Activated CD8-positive, alpha-beta memory T cell treated with anti-CD3 and anti-CD28 coated beads, Interleukin-2, amount 50 U/mL, for 4 hours (primary cell): ENCODE measurements around the gene MORC1.
"Not testable (repeated sequence)": the region's sequence is repeated elsewhere in the genome, so short reads cannot be mapped to it uniquely, and the experiment has no call there.

Source experiments
- DNase-seq: peaks from one replicate; pipeline ENCODE4 v3.0.0-alpha.2; 2020

MORC1 gene, protein sequence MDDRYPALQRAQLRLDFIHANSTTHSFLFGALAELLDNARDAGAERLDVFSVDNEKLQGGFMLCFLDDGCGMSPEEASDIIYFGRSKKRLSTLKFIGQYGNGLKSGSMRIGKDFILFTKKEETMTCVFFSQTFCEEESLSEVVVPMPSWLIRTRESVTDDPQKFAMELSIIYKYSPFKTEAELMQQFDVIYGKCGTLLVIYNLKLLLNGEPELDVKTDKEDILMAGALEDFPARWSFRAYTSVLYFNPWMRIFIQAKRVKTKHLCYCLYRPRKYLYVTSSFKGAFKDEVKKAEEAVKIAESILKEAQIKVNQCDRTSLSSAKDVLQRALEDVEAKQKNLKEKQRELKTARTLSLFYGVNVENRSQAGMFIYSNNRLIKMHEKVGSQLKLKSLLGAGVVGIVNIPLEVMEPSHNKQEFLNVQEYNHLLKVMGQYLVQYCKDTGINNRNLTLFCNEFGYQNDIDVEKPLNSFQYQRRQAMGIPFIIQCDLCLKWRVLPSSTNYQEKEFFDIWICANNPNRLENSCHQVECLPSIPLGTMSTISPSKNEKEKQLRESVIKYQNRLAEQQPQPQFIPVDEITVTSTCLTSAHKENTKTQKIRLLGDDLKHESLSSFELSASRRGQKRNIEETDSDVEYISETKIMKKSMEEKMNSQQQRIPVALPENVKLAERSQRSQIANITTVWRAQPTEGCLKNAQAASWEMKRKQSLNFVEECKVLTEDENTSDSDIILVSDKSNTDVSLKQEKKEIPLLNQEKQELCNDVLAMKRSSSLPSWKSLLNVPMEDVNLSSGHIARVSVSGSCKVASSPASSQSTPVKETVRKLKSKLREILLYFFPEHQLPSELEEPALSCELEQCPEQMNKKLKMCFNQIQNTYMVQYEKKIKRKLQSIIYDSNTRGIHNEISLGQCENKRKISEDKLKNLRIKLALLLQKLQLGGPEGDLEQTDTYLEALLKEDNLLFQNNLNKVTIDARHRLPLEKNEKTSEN

DNA sequence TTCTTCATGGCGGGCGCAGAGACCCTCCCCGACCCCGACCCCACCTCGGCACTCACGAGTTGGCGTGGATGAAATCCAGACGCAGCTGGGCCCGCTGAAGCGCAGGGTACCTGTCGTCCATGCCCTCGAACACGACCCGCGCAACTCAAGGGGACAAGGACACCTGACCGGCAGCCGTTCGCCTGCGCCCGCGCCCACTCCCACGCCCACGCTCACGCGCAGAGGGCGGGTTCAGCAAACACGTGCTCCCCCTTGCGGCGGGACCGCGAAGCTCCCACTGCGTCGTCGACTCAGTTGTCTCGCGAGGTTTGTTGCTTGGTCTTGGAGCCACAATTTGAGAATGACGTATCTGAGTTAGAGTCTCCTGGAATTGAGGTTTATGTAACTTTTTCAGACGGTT is at the start of gene MORC1:
Gene MORC1 (minus strand): TSS at position 196 of the 400 bp plus-strand sequence. CDS start 75 bp downstream, at position 121.
- no peak for DNase-seq

DNA sequence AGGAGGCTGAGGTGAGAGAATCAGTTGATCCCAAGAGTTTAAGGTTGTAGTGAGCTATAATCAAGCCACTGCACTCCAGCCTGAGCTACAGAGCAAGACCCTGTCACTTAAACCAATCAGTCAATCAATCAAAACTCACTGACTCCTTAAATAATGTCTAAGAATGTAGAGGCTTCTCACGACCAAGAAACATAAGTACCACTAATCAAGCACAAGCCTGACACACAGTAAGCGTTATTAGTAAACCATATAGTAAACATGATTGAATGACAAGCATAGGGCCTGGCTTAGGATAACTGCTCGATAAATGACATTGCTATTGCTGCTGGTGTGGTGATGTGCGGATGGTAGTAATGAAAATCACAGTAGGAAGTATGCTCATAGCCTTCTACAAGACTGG is 48.0 kb upstream of the MORC1 start:
- no peak for DNase-seq

DNA sequence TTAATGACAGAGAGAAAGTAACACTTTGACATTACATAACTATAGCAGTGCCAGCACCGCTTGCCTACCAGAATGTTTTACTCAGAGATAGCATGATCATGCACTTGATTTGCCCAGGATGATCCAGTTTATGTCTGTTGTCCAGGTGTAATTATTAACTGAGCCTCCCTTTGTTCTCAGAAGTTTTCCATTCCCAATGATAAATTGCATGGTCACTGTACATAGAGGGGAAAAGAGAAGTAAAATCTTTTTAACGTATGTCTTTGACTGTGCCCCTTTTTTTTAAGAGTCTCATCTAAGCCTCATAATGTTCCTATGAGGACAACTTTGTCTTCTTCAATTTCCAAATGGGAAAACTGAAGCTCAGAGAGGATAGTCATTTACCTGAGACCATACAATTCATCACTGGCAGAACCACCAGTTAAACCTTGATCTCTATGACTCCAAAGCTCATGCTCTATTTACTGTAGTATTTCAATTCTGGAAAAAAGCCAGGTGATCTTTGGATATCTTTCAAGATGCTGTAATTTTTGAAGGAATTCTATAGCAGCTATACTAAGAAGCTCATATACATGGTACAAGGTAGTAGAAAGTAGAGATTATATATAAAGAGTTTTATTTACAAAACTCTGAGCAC is 43.7 kb upstream of the MORC1 start:
- no peak for DNase-seq

DNA sequence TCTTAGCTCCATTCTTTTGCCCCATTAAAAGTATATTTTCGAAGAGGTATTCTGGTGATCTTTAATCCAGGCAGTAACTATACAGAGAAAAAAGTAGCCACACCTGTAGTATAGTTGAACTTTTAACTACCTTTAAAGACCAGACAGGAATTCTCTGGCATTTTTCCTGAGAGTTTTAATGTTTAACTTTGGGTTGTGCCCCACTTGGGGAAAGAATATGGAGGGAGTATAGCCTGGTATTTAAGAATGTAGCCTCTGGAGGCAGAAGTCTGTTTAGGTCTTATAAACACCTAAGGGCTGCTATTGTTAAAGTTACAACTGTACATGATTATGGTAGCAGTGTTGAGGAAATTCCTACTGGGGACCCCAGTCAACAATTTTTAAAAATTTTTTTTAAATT is 37.9 kb upstream of the MORC1 start:
- DNase-seq, result no peak

DNA sequence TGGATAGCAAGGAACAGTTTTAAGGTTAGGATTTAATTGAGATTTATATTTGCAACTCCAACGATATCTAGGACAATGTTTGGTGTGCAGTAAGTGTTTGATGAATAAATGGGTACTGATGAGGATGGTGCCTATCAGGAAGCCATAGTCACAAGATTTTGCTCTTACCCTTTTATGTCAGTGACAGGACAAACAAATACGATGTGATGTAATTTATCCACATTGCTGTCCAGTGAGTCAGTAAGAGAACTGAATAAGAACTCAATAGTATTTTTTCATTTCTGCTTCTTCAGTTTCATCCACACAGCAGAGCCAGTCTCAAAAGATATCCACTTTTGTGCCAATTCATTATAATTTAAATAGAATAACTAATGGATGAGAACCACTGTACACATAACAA is 37.0 kb upstream of the MORC1 start:
- DNase-seq, result no peak

DNA sequence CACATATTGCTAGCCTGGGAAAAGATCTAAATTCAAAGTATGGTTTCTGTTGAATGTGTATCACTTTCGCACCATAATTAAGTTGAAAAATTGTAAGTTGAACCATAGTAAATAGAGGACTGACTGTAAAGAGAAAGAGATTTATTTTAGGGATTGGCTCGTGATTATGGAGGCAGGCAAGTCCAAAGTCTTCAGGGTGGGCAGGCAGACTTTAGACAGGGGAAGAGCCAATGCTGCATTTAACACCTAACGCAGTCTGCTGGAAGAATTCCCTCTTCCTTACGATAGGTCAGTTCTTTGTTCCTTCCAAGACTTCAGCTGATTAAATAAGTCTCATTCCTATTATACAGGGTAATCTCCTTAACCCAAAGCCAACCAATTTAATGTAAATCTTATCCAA is 34.4 kb upstream of the MORC1 start:
- no peak for DNase-seq

DNA sequence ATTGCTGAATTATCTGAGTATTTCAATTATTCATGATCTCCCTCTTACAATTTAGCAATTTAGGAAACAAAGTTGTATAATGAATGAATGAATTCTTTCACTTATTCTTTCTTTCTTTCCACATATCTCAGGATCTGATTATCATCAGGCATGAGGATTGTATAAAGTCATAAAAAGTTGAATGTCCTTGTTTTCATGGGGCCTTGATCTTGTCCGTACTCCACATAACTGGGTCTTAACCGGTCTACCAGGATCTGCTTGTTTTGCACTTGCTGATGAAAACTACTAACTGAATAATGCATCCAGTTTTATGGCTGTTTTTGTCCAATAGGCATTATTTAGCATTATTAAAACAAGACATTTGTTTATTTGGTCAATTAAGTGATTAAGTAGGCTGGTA is 31.1 kb upstream of the MORC1 start:
- DNase-seq, result no peak

DNA sequence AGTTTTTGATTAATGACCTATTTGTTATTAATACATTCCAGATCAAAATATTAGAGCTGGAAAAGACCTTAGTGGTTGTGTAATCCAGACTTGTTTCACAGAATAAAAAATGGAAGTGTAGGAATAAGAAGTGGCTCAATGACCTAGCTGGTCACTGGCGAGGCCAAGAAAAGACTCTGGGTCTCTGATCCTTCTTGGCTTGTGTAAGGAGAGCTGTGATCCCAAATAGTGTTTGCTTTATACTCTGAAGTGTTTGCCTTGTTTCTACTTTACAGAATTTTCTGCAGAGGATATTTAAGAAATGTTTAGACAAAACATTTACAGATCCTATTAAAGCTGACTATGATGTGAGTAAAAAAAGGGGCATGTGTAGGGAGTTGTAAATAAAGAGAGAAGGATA is 25.7 kb upstream of the MORC1 start:
- no peak for DNase-seq

DNA sequence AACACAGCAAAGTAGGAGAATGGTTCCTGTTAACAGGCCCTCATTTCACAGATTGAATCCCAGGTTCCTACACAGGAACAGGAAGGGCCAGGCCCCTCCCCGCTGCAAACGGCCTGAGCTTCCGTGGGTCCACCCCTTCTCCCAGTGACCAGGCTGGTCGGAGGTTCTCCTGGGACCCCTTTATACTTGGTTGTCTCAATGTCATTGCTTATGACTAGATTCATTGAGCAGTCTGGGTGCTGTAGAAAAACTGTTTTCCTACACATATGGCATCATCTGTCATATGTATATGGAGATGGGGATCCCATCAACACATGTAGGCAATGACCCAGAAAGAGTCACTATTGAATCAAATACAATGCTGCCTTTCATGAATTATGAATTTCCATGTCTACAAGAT is 22.4 kb upstream of the MORC1 start:
- DNase-seq, result no peak

DNA sequence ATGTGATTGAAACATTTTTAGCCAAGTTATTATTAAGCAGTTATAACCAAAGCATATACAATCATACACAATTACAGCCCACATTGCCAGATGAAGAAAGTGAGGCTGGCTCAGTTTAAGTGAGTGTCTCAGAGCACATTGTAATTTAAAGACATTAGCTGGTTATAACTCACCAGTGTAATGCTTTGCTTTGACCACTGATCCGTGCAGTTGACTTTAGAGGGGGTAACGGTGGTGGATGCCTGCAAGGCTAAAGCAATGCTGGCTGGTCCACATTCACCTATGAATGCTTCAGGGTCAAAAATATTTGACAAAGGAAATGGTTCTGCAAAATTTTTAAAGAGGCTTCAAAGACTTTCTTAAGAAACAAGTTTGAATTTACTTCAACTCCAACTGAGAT is 19.8 kb upstream of the MORC1 start:
- no peak for DNase-seq

DNA sequence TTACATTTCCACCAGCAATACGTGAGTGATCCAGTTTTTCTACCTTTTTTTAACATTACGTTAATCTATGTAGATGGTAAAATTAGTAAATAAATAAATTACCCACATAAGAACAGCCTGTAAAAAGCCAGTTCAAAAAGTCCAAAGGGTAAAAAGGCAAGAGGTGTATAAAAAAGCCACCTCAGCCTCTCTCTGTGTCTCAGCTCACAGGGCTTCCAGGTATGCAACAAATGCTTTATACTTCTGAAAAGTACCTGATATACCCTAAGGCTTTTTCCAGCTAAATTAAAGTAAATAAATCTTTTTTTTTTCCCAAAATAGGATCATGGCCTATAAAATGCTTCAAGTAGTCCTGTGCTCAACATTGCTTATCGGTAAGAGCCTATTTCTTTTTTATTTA is 18.6 kb upstream of the MORC1 start, which contains the start of gene C3orf85:
Gene C3orf85 (plus strand): TSS at position 197 of the 400 bp plus-strand sequence. CDS start 129 bp downstream, at position 326.
- no peak for DNase-seq

DNA sequence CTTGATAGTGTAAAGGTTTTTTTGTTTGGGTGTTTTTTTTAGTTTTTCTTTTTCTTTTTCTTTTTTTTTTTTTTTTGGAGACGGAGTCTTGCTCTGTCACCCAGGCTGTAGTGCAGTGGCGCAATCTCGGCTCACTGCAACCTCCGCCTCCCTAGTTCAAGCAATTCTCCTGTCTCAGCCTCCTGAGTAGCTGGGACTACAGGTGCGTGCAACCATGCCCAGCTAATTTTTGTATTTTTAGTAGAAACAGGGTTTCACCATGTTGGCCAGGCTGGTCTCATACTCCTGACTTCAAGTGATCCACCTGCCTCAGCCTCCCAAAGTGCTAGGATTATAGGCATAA is 15.5 kb upstream of the MORC1 start:
- DNase-seq, result not testable (repeated sequence)

DNA sequence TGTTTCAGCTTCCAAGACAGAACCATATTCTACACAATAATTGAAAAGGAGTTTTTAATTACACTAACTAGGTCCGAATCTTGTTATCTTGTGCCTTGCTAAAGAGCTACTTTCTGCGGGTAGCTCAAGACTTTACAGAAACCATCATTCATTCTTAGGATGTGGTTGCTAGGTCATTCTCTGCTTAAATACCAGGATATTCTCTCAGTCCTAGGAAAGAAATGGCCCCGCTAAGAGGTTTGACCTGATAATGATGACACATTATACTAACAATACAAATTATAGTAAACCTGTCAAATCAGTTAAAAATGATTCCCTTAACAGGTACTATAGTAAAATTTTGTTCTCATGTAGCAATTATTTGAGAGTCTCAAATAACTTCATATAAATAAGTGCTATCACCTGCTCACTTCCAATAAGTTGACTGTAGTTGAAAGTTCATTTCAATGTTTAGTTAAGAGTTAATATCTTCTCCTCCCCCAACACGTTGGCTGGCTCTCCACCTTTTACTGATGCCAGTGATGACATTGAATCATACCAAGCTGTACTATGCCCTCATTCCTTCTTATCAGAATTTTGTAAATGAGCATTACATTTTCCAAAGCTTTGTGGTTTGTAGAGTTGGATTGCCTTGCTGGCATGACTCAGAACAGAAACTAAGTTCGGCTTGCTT is 15.0 kb upstream of the MORC1 start:
- no peak for DNase-seq

DNA sequence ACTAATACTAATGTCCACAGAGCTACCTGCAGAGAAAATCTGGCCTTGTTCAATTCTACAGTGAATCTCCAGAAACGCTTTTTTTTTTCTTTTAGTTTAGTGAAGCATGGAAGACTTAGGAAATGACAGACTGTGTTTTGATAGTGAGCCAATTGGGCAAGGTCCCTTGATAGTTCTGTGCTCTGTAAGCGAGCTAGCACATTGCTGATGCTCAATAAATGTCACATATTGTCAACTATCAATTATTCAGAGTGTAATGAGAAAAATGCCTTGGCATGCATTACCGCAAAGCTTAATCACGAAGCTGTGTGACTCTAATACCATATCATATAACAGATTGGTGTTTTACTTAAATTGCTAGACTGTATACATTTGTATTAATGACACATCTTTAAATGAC is 13.3 kb upstream of the MORC1 start:
- no peak for DNase-seq

DNA sequence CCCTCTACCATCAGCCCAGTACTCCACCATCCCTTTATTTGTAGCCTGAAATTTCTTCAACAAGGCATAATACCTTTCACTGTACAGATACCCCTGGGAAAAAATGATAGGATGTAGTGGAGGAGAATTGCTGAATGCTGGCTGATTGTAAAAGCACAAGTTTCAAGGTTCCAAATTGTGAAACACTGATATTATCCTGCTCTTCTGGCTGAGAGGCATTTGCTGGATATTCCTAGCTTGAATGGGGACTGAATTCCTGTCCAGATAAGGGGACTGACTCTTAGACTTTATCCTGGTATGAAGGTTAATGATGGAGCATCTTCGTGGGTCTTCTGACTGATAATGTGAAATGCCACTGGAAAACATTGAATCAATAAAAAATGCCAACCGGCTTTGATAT is 9.6 kb upstream of the MORC1 start:
- DNase-seq, result no peak

DNA sequence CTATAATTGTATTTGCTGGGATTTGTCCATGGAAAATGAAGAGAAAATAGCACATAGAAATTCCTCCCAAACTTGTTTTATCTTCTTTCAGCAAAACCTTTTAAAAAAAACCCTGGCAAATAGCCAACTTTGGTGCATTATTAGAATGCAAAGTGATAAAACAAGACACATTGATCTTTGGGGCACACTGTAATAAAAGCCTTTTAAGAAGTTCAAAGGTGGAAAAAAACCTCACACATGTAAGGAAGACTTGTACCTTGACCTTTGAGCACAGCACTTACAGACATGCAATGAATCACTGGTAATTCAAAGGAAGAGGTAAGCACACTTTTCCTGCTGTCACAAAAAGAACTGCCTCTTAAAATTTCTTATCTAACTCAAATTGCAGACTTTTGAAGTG is 8.0 kb upstream of the MORC1 start:
- no peak for DNase-seq

DNA sequence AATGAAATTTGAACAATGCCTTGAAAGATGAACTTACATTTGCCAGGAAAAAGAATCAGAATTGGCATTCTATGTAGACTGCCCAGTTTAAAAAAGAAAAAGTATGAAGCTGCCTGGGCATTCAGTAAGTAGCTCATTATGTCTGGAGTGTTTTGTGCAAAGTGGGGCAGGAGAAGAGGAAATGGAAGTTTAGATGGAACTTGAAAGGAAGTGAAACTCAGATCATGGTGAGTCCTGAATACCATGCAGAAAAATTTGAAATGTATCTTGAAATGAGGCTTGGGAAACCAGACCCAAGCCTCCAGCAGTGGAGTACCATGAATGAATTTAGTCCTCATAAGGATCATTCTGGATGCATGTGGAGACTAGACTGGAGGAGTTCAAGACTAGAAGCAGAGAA is 4.8 kb upstream of the MORC1 start:
- no peak for DNase-seq

DNA sequence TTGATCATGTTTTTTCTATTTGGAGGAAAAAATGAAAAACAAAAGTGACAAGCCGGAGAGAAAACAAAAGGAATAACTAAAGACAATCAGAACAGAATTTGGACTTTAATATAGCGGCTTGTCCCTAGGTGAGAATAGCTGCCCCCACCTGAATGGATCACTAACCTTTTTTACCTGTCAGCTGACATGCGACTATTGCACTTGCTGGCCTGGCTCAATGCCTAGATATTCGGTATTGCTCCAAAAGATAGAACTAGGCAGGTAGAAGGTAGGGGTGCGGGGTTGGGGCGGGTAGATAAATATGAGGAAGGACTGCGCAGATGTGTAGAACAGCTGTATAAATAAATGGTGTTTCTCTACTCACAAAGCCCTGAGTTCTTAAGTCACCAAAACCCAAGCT is 650 bp upstream of the MORC1 start:
- no peak for DNase-seq

DNA sequence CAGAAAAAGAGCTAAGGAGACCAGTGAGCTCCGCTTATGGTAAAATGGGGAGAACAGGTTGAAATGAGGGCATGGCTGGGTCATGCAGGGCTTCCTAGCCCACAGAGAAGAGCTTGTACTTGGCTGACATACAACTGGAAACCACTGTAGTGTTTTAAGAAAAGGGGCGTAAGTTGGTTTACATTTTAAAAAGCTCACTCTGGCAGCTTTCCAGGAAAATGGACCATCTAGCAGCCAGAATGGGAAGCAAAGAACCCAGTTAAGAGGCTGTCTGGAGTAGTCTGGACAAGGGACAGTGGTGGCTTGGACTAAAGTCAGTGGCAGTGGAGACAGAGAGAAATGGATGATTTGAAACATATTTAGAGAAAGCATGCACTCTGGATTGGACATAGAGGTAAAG is 1.9 kb downstream of the MORC1 start:
- no peak for DNase-seq

DNA sequence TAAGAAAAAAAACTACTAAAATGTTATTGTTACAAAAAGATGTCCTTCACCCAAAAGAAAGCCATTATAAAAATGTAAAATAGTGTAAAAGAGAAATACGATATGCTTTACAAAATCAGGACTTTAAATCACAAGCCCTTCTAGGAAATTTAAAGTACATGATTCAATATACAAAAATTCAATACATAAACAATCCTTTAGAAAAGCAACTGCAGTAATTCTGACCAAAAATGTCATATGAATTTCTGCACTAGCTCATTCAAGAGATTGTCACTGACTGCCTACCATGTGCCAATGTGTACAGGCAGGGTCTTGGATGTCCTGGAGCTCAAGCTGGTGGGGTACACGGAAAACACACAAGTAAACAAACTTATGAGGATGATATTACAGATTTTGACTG is 2.5 kb downstream of the MORC1 start:
- no peak for DNase-seq

DNA sequence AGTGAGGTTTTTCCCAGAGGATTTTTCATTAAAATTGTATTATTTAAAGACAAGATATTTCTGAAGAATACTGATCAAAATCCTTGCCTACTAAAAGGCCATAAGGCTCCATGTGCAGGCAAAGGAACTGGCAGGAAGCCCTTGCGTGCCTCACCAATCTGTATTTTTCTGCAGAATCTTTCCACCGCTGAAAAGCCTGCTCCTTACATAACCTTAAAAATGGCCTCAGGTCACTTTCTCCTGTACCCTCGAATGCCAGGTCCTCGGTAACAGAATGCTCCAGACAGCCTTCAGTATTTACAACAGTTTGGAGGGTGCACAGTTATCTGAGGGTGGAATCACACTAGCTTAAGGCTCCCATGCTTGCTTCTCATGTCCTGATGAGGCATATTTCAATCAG is 3.2 kb downstream of the MORC1 start:
- no peak for DNase-seq

DNA sequence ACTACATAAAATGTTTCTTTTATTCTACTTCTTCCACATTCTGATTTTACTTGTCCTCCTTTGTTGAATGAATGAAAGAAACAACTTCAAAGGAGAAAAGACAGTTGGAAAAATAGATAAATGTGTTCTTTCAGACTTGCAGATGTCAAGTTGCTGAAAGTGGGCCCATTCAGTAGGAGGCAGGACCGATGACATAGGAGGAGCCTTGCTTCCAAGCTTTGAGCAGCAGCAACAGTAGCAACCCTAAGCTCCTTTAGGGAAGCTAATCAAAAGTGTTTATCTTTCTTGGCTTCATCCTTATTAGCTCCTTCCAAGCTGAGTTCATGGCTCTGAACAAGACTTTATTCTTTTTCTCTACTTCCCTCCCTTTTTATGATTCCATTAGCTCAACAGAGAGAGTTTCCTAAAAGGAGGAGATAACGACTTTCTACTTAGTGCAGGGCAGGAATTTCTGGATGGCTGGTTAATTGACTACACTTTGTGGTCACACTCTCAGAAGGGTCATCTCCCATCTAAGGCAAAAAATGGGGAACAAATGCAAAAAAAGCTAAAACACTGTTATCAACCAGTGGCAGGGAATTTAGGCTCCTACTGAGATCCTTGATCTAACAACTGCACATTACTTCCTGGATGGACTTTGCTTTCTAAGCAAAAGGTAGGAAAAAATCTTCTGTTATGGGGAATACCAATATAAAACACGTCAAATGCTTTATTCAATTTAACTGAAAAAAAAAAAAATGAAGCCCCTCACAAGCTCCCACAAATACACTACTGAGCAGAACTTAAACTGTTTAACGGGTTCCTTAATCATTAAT is 4.8 kb downstream of the MORC1 start:
- DNase-seq, result no peak
